Testis (tissue), 2 donors: ENCODE results near the gene HMX2.

ENCODE experiments used
- POLR2A ChIP-seq: fragments of 450-650 bp; IDR thresholded peaks from one replicate; pipeline ENCODE4 v1.6.1; 2017; ENCODE audit warnings: antibody characterized with exemption, mild to moderate bottlenecking, moderate library complexity
- TF ChIP-seq, protein P1 (sequence below), 3 experiments: fragments of 450-650 bp in 2 of 3; fragments of 200-600 bp in 1 of 3; sonication (generic) in 1 of 3; IDR thresholded peaks; one replicate each; pipeline ENCODE4 v1.5.1; 2016 to 2019; ENCODE audit warnings: antibody characterized with exemption in 3 of 3, mild to moderate bottlenecking in 2 of 3, moderate library complexity in 1 of 3

DNA sequence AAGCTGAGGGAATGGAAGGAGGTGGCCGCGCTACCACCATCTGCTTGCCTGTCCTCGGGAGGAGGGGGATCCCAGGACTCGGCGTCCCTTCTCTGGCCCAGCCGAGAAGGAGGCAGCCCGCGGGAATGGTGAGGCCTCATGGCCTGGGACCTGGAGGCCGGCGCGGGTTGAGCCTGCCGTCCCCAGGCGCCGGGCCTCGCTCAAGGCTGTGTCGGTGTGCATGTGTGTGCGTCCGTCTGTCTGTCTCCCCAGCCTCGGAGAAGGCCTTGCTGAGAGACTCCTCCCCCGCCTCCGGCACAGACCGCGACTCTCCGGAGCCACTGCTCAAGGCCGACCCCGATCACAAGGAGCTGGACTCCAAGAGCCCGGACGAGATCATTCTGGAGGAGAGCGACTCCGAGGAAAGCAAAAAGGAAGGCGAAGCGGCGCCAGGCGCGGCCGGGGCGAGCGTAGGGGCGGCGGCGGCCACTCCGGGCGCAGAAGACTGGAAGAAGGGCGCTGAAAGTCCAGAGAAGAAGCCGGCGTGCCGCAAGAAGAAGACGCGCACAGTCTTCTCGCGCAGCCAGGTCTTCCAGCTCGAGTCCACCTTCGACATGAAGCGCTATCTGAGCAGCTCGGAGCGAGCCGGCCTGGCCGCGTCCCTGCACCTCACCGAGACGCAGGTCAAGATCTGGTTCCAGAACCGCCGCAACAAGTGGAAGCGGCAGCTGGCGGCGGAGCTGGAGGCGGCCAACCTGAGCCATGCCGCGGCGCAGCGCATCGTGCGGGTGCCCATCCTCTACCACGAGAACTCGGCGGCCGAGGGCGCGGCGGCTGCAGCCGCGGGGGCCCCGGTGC lies 10.9 kb upstream of the HMX2 start:
- TF ChIP-seq, protein P1, sequence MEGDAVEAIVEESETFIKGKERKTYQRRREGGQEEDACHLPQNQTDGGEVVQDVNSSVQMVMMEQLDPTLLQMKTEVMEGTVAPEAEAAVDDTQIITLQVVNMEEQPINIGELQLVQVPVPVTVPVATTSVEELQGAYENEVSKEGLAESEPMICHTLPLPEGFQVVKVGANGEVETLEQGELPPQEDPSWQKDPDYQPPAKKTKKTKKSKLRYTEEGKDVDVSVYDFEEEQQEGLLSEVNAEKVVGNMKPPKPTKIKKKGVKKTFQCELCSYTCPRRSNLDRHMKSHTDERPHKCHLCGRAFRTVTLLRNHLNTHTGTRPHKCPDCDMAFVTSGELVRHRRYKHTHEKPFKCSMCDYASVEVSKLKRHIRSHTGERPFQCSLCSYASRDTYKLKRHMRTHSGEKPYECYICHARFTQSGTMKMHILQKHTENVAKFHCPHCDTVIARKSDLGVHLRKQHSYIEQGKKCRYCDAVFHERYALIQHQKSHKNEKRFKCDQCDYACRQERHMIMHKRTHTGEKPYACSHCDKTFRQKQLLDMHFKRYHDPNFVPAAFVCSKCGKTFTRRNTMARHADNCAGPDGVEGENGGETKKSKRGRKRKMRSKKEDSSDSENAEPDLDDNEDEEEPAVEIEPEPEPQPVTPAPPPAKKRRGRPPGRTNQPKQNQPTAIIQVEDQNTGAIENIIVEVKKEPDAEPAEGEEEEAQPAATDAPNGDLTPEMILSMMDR (IDR thresholded peaks at IDR 0.05): no peak
- no peak for TF ChIP-seq POLR2A
